Esophagus muscularis mucosa (tissue), 4 donors: ENCODE results near the gene ZNF264. TPM values are rescaled to one million over a fixed set of nuclear protein-coding genes. Genes with fewer than 3 reads are reported as not detected.

Source experiments
- DNase-seq: peaks from one replicate; pipeline ENCODE4 v3.0.0-alpha.2; 2017; ENCODE audit errors: extremely low spot score
- H3K27ac ChIP-seq, 4 donors: fragments of 200-600 bp; sonication (generic); replicated peaks in 1 of 4; 1 replicate in 3 of 4; 2 replicates in 1 of 4; pipeline ENCODE4 v1.5.1; 2016 to 2019; ENCODE audit warnings: mild to moderate bottlenecking in 1 of 4
- H3K27me3 ChIP-seq, 4 donors: fragments of 200-600 bp; sonication (generic); one replicate each; pipeline versions ENCODE4 v1.5.1 to v1.6.0; 2016 to 2019
- H3K36me3 ChIP-seq, 4 donors: fragments of 200-600 bp; sonication (generic); one replicate each; pipeline ENCODE4 v1.5.1; 2016 to 2019
- H3K4me1 ChIP-seq, 4 donors: fragments of 200-600 bp; sonication (generic); one replicate each; pipeline ENCODE4 v1.5.1; 2016 to 2019
- H3K4me3 ChIP-seq, 4 donors: fragments of 200-600 bp; sonication (generic); 1 replicate in 2 of 4; 2 replicates in 2 of 4; pipeline ENCODE4 v1.5.1; 2016 to 2019; ENCODE audit warnings: mild to moderate bottlenecking in 4 of 4, moderate library complexity in 1 of 4
- H3K9me3 ChIP-seq, 4 donors: fragments of 200-600 bp; sonication (generic); 1 replicate in 3 of 4; 2 replicates in 1 of 4; pipeline ENCODE4 v1.5.1; 2016 to 2019
- CTCF ChIP-seq, 3 experiments: fragments of 200-600 bp in 2 of 3; fragments of 450-650 bp in 1 of 3; sonication (generic) in 2 of 3; IDR thresholded peaks; one replicate each; pipeline ENCODE4 v1.5.1; 2017 to 2019; ENCODE audit warnings: antibody characterized with exemption in 3 of 3, mild to moderate bottlenecking in 2 of 3, moderate library complexity in 1 of 3
- EP300 ChIP-seq: sonication (generic); formaldehyde crosslinking; IDR thresholded peaks from one replicate; pipeline ENCODE4 v1.6.1; 2017; ENCODE audit warnings: antibody characterized with exemption
- POLR2A ChIP-seq: fragments of 450-650 bp; IDR thresholded peaks from one replicate; pipeline ENCODE4 v1.6.1; 2017; ENCODE audit warnings: antibody characterized with exemption, moderate library complexity, mild to moderate bottlenecking, low read depth
- POLR2AphosphoS5 ChIP-seq, 2 donors: sonication (generic); formaldehyde crosslinking; IDR thresholded peaks; one replicate each; pipeline ENCODE4 v1.6.1; 2017; ENCODE audit warnings: antibody characterized with exemption in 2 of 2
- WGBS: methylation state at CpG from one replicate; pipeline ENCODE4 v1.1.5; 2018; 5-methylcytosine and 5-hydroxymethylcytosine counted together
- intact Hi-C: fragments of 100-400 bp; cut with DNase I; formaldehyde crosslinking; loops from one replicate; pipeline ENCODE4 v1.15.1; 2023
- total RNA-seq, 4 donors: library from RNA; depleted of rRNA; stranded (reverse); fragments of >200 nt; gene quantifications; one replicate each; pipeline versions ENCODE4 v1.1.0 to v1.2.1, GENCODE V29; 2016

The ZNF264 gene
- total RNA-seq, 4 donors from 2014 or later, result 24.1 to 66.7 (median 42.5) TPM

GRCh38 chr19:57165846-57166245, 25.5 kb upstream of the ZNF264 start:
- TF ChIP-seq POLR2A (no peak), POLR2AphosphoS5 (IDR thresholded peaks at IDR 0.05) (no peak), CTCF (IDR thresholded peaks at IDR 0.05) (no peak), EP300 (no peak)
- Histone ChIP-seq H3K27me3 (no peaks in the 10 kb centered on the region), H3K9me3 (no peaks in the 10 kb centered on the region), H3K4me3 (no peak overlapping the region), H3K4me1 (no peaks in the 10 kb centered on the region), H3K36me3 (no peaks in the 10 kb centered on the region), H3K27ac (no peak overlapping the region)
- WGBS, result 76% methylated on average over 7 of the region's 7 CpGs
- intact Hi-C loops, result no loop called here
- DNase-seq, result no peak

- WGBS, result 86% methylated on average over 6 of the region's 6 CpGs
- intact Hi-C loops, result no loop called here
- H3K9me3 ChIP-seq, result no peaks in the 10 kb centered on the region
- H3K36me3 ChIP-seq, result no peaks in the 10 kb centered on the region
- H3K27me3 ChIP-seq, result no peaks in the 10 kb centered on the region
- no peak for TF ChIP-seq POLR2AphosphoS5 (IDR thresholded peaks at IDR 0.05)
- no peak for TF ChIP-seq POLR2A
- TF ChIP-seq EP300, result no peak
- TF ChIP-seq CTCF (IDR thresholded peaks at IDR 0.05), result no peak
- DNase-seq, result no peak
- no peak within 1 kb of the TSS for H3K4me3 ChIP-seq
- peaks cover 4 to 7% (median 6%) of the 10 kb centered on the region in 4 donors for H3K4me1 ChIP-seq
- no peak within 1 kb of the TSS for H3K27ac ChIP-seq
These were observed 23.9 kb upstream of the ZNF264 start, which contains the start of gene DUXA for GRCh38 chr19:57167385-57167784. Gene DUXA, minus strand, starts transcription at chr19:57167485. Its CDS starts 42 bp downstream, at chr19:57167443.

- Histone ChIP-seq H3K4me3 (peak overlapping the region; percentile 46 to 67 (median 48)), H3K36me3 (no peaks in the 10 kb centered on the region), H3K9me3 (no peaks in the 10 kb centered on the region), H3K27ac (peak overlapping the region; percentile 62 to 78 (median 73)), H3K27me3 (no peaks in the 10 kb centered on the region), H3K4me1 (peaks cover 4 to 16% (median 12%) of the 10 kb centered on the region in 4 donors)
- no peak for TF ChIP-seq EP300
- TF ChIP-seq POLR2AphosphoS5 (IDR thresholded peaks at IDR 0.05), result no peak
- no peak for TF ChIP-seq CTCF (IDR thresholded peaks at IDR 0.05)
- TF ChIP-seq POLR2A, result no peak
- no peak for DNase-seq
- 9% methylated on average over 10 of the region's 42 CpGs for WGBS
- intact Hi-C loops, result no loop called here
These were observed 19.7 kb upstream of the ZNF264 start for GRCh38 chr19:57171551-57172081.

GRCh38 chr19:57190301-57190700, 999 bp upstream of the ZNF264 start:
- Histone ChIP-seq H3K27me3 (peaks cover 0 to 12% (median 0%) of the 10 kb centered on the region in 4 donors), H3K4me1 (peaks cover 20 to 32% (median 28%) of the 10 kb centered on the region in 4 donors), H3K36me3 (peaks cover 17 to 27% (median 20%) of the 10 kb centered on the region in 4 donors), H3K27ac (no peak overlapping the region), H3K9me3 (no peaks in the 10 kb centered on the region), H3K4me3 (peak overlapping the region in 1 of 4 donors; percentile 90)
- TF ChIP-seq POLR2AphosphoS5 (IDR thresholded peaks at IDR 0.05), result no peak
- no peak for TF ChIP-seq CTCF (IDR thresholded peaks at IDR 0.05)
- TF ChIP-seq POLR2A, result no peak
- DNase-seq, result peak; percentile 31
- 86% methylated on average over 3 of the region's 3 CpGs for WGBS
- intact Hi-C loops, result loop anchor here (10.0 kb wide), 1 partner anchor 964 kb away; the partner anchor contains the start of gene ZNF329

GRCh38 chr19:57192077-57192420, 749 bp downstream of the ZNF264 start:
- 0% methylated on average over 7 of the region's 9 CpGs for WGBS
- Histone ChIP-seq H3K4me1 (peaks cover 20 to 32% (median 28%) of the 10 kb centered on the region in 4 donors), H3K36me3 (peaks cover 27 to 44% (median 38%) of the 10 kb centered on the region in 4 donors), H3K27ac (peak overlapping the region; percentile 86 to 90 (median 88)), H3K4me3 (peak overlapping the region; percentile 67 to 97 (median 92)), H3K9me3 (no peaks in the 10 kb centered on the region), H3K27me3 (peaks cover 0 to 5% (median 0%) of the 10 kb centered on the region in 4 donors)
- TF ChIP-seq POLR2A (no peak), EP300 (no peak), CTCF (IDR thresholded peaks at IDR 0.05) (no peak), POLR2AphosphoS5 (IDR thresholded peaks at IDR 0.05) (no peak)
- intact Hi-C loops, result loop anchor here (10.0 kb wide), 1 partner anchor 963 kb away; the partner anchor contains the start of gene ZNF329
- DNase-seq, result no peak
